ENCODE measurements around the gene LOXHD1.

Gene LOXHD1

GRCh38 chr18:46477425-46478011, 179.5 kb downstream of the LOXHD1 start:
- TF ChIP-seq, protein P1, sequence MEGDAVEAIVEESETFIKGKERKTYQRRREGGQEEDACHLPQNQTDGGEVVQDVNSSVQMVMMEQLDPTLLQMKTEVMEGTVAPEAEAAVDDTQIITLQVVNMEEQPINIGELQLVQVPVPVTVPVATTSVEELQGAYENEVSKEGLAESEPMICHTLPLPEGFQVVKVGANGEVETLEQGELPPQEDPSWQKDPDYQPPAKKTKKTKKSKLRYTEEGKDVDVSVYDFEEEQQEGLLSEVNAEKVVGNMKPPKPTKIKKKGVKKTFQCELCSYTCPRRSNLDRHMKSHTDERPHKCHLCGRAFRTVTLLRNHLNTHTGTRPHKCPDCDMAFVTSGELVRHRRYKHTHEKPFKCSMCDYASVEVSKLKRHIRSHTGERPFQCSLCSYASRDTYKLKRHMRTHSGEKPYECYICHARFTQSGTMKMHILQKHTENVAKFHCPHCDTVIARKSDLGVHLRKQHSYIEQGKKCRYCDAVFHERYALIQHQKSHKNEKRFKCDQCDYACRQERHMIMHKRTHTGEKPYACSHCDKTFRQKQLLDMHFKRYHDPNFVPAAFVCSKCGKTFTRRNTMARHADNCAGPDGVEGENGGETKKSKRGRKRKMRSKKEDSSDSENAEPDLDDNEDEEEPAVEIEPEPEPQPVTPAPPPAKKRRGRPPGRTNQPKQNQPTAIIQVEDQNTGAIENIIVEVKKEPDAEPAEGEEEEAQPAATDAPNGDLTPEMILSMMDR (conservative IDR thresholded peaks at IDR 0.05; ENCODE audit: control insufficient read depth, insufficient read depth, low read depth, low read length): no peak
- DNase-seq (ENCODE audit: low read depth): no peak
- H3K4me3 ChIP-seq (ENCODE audit: control insufficient read depth, low read depth, low read length): no peak overlapping the region

DNA sequence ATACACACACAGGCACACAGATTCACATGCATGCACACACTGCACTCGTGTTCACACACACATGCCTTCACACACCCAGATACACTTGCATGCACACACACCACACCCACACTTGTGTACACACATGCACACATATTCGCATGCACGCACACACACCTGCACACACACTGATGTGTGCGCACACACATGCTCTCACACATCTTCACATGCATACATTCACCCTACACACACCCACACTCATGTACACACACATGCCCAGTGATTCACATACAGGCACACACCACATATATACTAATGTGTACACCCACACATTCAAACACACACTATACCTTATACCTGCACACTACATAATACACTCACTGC, 181.6 kb downstream of the LOXHD1 start:
- TF ChIP-seq, protein P1 (conservative IDR thresholded peaks at IDR 0.05; ENCODE audit: control insufficient read depth, insufficient read depth, low read depth, low read length): no peak
- no peak for DNase-seq (ENCODE audit: low read depth)
- H3K4me3 ChIP-seq (ENCODE audit: control insufficient read depth, low read depth, low read length): no peak overlapping the region

DNA sequence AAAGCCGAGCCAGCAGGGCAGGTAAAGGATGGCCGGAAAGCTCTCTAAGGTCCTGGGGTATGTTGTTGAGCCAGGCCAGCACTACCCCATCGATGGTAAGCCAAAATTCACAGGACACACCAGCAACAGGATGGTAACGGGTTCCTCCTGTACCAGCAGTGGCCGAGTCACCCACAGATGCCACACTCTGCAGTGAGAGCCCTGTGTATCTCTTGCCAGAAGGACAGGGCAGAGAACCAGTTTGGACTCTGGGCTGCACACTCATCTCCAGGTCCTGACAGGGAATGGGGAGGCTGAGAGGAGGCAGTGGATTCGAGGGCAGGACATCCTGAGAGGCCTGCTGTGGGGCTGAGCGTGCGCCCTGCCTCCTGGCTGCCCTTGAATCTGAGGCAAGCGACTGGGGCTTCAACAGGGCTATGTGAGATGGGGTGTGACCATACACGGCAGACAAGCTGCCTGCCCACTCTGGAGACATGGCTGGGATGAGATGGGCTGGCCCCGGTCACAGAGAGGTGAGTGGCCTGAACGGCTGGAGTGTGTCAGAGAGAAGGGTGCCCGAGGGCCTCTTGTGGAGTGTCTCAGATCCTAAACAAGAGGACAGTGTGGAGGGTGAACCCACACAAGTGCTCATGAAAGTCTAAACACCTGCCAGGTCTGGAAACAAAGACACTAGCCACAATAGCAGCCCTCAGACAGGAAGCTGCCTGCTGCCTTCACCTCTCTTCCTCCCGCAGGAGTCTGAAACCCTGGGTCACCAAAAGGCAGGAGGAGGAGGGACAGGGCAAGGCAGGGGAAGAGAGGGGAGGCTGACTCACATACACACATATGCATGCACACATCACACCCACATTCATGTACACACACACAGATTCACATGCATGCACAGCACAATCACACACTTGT, 182.3 kb downstream of the LOXHD1 start:
- H3K4me3 ChIP-seq (ENCODE audit: control insufficient read depth, low read depth, low read length): no peak overlapping the region
- TF ChIP-seq, protein P1 (conservative IDR thresholded peaks at IDR 0.05; ENCODE audit: control insufficient read depth, insufficient read depth, low read depth, low read length): no peak
- DNase-seq (ENCODE audit: low read depth): no peak

DNA sequence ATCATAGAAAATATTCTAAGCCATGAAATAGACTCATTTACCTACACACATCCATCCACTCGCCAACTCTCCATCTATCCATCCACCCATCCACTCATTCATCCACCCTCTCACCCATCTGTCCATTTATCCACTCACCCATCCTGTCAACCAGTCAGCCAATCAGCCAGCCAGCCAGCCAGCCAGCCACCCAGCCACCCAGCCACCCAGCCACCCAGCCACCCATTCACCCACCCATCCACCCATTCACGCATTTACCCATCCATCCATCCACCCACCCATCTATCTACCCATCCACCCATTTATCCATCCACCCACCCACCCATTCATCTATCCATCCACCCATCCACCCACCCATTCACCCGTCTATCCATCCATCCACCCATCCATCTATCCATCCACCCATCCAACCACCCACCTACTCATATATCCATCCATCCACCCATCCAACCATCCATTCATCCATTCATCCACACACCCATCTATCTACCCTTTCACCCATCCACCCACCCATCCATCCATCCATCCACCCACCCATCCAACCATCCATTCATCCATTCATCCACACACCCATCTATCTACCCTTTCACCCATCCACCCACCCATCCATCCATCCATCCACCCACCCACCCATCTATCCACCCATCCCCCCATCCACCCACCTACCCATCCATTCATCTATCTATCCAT, 185.1 kb downstream of the LOXHD1 start:
- no peak overlapping the region for H3K4me3 ChIP-seq (ENCODE audit: control insufficient read depth, low read depth, low read length)
- TF ChIP-seq, protein P1 (conservative IDR thresholded peaks at IDR 0.05; ENCODE audit: control insufficient read depth, insufficient read depth, low read depth, low read length): no peak
- DNase-seq (ENCODE audit: low read depth): no peak

- TF ChIP-seq, protein P1 (conservative IDR thresholded peaks at IDR 0.05; ENCODE audit: control insufficient read depth, insufficient read depth, low read depth, low read length): no peak
Observed at GRCh38 chr18:46470714-46471113, 186.3 kb downstream of the LOXHD1 start.

DNA sequence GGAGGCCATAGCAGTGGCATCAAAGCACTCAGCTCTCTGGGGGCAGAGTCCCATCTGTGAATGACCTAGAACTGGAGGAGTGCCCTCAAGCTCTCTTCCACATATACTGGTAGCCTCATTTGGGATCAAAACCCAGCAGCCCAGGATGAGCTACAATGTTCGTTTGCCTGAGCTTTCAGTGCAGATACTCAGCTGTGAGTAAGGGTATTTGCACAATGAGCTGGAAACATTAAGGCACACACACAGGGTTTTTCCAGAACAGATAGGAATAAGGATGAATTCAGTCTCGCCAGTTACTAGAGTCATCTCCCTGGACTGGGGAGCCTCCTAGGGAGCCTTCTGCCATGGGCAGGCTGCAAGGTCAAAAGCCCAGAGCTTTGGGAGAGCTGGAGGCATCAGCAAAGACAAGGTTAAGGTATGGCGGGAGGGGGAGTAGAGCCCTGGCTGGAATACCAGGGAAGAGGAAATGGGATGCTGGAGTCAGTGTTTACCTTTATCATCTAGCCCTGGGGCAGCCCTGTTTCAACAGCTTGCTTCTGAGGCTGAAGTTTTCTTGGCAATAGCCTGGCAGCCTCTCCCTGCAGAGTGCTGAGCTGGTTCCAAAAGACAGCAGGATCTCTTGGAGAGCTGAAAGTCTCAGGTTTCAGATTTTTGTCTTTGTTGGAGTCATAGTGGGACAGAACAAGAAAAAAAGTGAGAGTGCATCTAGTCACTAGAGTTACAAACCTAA, 187.7 kb downstream of the LOXHD1 start:
- TF ChIP-seq, protein P1 (conservative IDR thresholded peaks at IDR 0.05; ENCODE audit: control insufficient read depth, insufficient read depth, low read depth, low read length): no peak
- H3K4me3 ChIP-seq (ENCODE audit: control insufficient read depth, low read depth, low read length): no peak overlapping the region
- no peak for DNase-seq (ENCODE audit: low read depth)

More at GRCh38 chr18:46470714-46471113, 186.3 kb downstream of the LOXHD1 start:
- DNase-seq (ENCODE audit: low read depth): no peak
- H3K4me3 ChIP-seq (ENCODE audit: control insufficient read depth, low read depth, low read length): no peak overlapping the region
